Testis (tissue), 3 donors: Measurements from ENCODE around the gene RBM17. TPM values are rescaled to one million over a fixed set of nuclear protein-coding genes. Genes with fewer than 3 reads are reported as not detected.

ENCODE experiments used
- DNase-seq: peaks from one replicate; pipeline ENCODE4 v3.0.0-alpha.2; 2019
- H3K27ac ChIP-seq, 2 donors: fragments of 200-600 bp; sonication (generic); one replicate each; pipeline ENCODE4 v1.5.1; 2019
- H3K27me3 ChIP-seq: fragments of 200-600 bp; sonication (generic); one replicate; pipeline ENCODE4 v1.5.1; 2019
- H3K36me3 ChIP-seq: fragments of 200-600 bp; sonication (generic); one replicate; pipeline ENCODE4 v1.5.1; 2017; ENCODE audit warnings: low read depth; ENCODE audit errors: missing control alignments
- H3K4me1 ChIP-seq: fragments of 200-600 bp; sonication (generic); one replicate; pipeline ENCODE4 v1.5.1; 2019
- H3K4me3 ChIP-seq, 2 donors: fragments of 200-600 bp; sonication (generic); one replicate each; pipeline ENCODE4 v1.5.1; 2017 to 2019
- H3K9me3 ChIP-seq: fragments of 200-600 bp; sonication (generic); one replicate; pipeline ENCODE4 v1.5.1; 2017
- CTCF ChIP-seq, 3 experiments: fragments of 450-650 bp in 2 of 3; fragments of 200-600 bp in 1 of 3; sonication (generic) in 1 of 3; IDR thresholded peaks; one replicate each; pipeline ENCODE4 v1.5.1; 2016 to 2019; ENCODE audit warnings: antibody characterized with exemption in 3 of 3, mild to moderate bottlenecking in 2 of 3, moderate library complexity in 1 of 3
- POLR2A ChIP-seq: fragments of 450-650 bp; IDR thresholded peaks from one replicate; pipeline ENCODE4 v1.6.1; 2017; ENCODE audit warnings: antibody characterized with exemption, mild to moderate bottlenecking, moderate library complexity
- WGBS, 2 donors: methylation state at CpG; one replicate each; pipeline ENCODE4 v1.1.5; 2018; 5-methylcytosine and 5-hydroxymethylcytosine counted together
- intact Hi-C: fragments of 100-400 bp; cut with DNase I; formaldehyde crosslinking; loops from one replicate; pipeline ENCODE4 v1.15.1; 2023; ENCODE audit warnings: low total_unique reads
- polyA plus RNA-seq: library from polyadenylated mRNA; stranded (reverse); fragments of 350-450 nt; fragmentation: Illumina TruSeq; extraction: RNeasy Lipid Tissue Mini Kit (QIAGEN cat#74804); gene quantifications from one replicate; pipeline ENCODE4 v1.2.3, GENCODE V29; 2014; ENCODE audit warnings: low read depth, low replicate concordance; ENCODE audit not compliant: insufficient read depth
- total RNA-seq, 2 donors: library from RNA; depleted of rRNA; stranded (reverse); fragments of >200 nt; gene quantifications; one replicate each; pipeline ENCODE4 v1.2.3, GENCODE V29; 2016

RBM17 gene
- total and polyA plus RNA-seq, 3 donors from 2014 or later, result 114 to 145 (median 121) TPM

GRCh38 chr10:6095810-6096570 lies 7.2 kb downstream of the RBM17 start:
- WGBS, 2 donors, result 71 to 77% methylated on average over 12 of the region's 12 CpGs
- H3K4me1 ChIP-seq, result peaks cover 19% of the 10 kb centered on the region

GRCh38 chr10:6097063-6097462 lies 8.2 kb downstream of the RBM17 start:
- Histone ChIP-seq H3K4me3 (no peak overlapping the region), H3K4me1 (peaks cover 10% of the 10 kb centered on the region), H3K27me3 (no peaks in the 10 kb centered on the region), H3K9me3 (no peaks in the 10 kb centered on the region), H3K27ac (no peak overlapping the region), H3K36me3 (no peaks in the 10 kb centered on the region)
- TF ChIP-seq POLR2A, result no peak
- intact Hi-C loops, result no loop called here
- DNase-seq, result no peak
- 88 to 99% methylated on average over 5 of the region's 5 CpGs for whole genome bisulfite sequencing, 2 donors

More at GRCh38 chr10:6095810-6096570, 7.2 kb downstream of the RBM17 start:
- Histone ChIP-seq H3K27me3 (no peaks in the 10 kb centered on the region), H3K9me3 (no peaks in the 10 kb centered on the region), H3K27ac (no peak overlapping the region), H3K36me3 (no peaks in the 10 kb centered on the region), H3K4me3 (no peak overlapping the region)
- TF ChIP-seq POLR2A (no peak), CTCF (IDR thresholded peaks at IDR 0.05) (no peak)
- DNase-seq, result no peak
- intact Hi-C loops, result no loop called here

- Histone ChIP-seq H3K4me3 (no peak overlapping the region), H3K36me3 (no peaks in the 10 kb centered on the region), H3K27me3 (no peaks in the 10 kb centered on the region), H3K9me3 (no peaks in the 10 kb centered on the region), H3K27ac (no peak overlapping the region), H3K4me1 (peaks cover 10% of the 10 kb centered on the region)
- TF ChIP-seq POLR2A, result no peak
- TF ChIP-seq CTCF (IDR thresholded peaks at IDR 0.05), result no peak
- intact Hi-C loops, result no loop called here
- DNase-seq, result no peak
- WGBS, 2 donors, result 89 to 90% methylated on average over 7 of the region's 7 CpGs
These were observed 9.3 kb downstream of the RBM17 start for GRCh38 chr10:6098156-6098555.

GRCh38 chr10:6100370-6100769 lies 11.5 kb downstream of the RBM17 start:
- no peaks in the 10 kb centered on the region for H3K36me3 ChIP-seq
- intact Hi-C loops, result no loop called here
- WGBS, 2 donors, result 72 to 92% methylated on average over 1 of the region's 1 CpG

GRCh38 chr10:6101181-6101580 lies 12.3 kb downstream of the RBM17 start:
- Histone ChIP-seq H3K36me3 (no peaks in the 10 kb centered on the region), H3K4me1 (peaks cover 4% of the 10 kb centered on the region), H3K4me3 (no peak overlapping the region), H3K27ac (no peak overlapping the region), H3K9me3 (no peaks in the 10 kb centered on the region), H3K27me3 (no peaks in the 10 kb centered on the region)
- WGBS, 2 donors, result 83 to 88% methylated on average over 8 of the region's 8 CpGs
- intact Hi-C loops, result no loop called here
- no peak for DNase-seq
- TF ChIP-seq CTCF (IDR thresholded peaks at IDR 0.05) (no peak), POLR2A (no peak)

More at GRCh38 chr10:6100370-6100769, 11.5 kb downstream of the RBM17 start:
- H3K9me3 ChIP-seq, result no peaks in the 10 kb centered on the region
- no peak overlapping the region for H3K4me3 ChIP-seq
- no peak for DNase-seq
- H3K27ac ChIP-seq, result no peak overlapping the region
- TF ChIP-seq POLR2A (no peak), CTCF (IDR thresholded peaks at IDR 0.05) (no peak)
- no peaks in the 10 kb centered on the region for H3K27me3 ChIP-seq
- peaks cover 10% of the 10 kb centered on the region for H3K4me1 ChIP-seq
